HG03439 (cell line): ENCODE results near the gene CDC42EP4.
"Not testable (repeated sequence)": the region's sequence is repeated elsewhere in the genome, so short reads cannot be mapped to it uniquely, and the experiment has no call there.

Experiments
- ATAC-seq: cut with Tn5 transposase; IDR thresholded peaks from one replicate; pipeline ENCODE4 v1.9.1; 2021; ENCODE audit warnings: mild to moderate bottlenecking, moderate library complexity; ENCODE audit not compliant: unreplicated experiment

The CDC42EP4 gene

DNA sequence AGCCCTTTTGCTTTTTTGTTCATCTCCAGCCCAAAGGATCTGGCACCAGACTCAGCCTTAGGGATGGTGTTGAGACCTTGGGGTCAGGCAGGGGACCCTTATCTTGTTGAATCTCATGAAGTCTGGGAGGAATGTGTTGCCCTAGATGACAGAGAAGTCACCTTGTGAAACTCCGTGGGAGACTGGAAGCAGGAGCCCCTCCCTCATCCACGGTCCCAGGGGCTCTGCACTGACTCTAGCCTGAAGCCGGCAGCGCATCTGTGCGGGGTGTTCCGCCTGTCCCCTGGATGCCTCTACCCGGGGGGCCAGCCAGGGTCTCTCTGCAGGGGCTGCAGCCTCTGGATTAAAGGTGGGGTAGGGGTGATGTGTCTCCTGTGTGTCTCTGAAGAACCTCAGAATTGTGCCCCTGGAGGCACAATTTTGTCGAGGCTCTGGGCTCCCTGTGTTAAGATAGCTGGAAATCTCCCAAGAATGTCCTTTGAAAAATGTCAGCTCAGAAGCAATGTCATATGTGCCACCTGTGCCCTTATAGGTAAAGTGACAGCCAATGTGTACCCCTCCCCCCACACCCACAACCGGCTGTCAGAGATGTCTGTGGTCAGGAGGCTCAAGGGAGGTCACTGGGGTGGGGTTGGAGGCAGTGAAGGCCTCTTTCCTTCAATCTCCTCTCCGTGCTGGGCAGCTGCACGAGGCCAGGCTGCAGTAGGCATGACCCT, 32.1 kb upstream of the CDC42EP4 start:
- ATAC-seq, result no peak

DNA sequence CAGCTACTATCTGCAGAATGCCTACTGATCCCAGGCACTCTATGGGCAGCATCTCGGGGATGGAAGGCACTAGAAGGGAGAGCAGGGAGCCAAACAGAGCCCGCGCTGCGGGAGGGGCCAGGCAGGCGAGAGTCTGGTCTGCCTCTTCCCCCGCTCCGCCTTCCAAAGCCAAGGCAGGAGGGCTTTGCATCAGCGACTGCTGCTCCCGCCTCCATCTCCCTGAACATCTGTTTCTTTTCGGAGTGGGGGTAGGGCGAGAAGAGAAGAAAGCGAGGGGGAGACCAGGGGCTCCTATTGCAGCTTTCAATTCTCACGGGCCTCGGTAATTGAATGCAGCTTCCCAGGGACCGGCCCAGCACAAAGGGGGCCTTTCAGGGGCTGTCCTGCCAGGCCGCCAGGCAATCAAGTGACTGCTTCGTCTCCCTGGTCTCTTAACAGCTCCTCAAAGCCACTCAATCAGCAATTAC, 31.4 kb upstream of the CDC42EP4 start:
- no peak for ATAC-seq

DNA sequence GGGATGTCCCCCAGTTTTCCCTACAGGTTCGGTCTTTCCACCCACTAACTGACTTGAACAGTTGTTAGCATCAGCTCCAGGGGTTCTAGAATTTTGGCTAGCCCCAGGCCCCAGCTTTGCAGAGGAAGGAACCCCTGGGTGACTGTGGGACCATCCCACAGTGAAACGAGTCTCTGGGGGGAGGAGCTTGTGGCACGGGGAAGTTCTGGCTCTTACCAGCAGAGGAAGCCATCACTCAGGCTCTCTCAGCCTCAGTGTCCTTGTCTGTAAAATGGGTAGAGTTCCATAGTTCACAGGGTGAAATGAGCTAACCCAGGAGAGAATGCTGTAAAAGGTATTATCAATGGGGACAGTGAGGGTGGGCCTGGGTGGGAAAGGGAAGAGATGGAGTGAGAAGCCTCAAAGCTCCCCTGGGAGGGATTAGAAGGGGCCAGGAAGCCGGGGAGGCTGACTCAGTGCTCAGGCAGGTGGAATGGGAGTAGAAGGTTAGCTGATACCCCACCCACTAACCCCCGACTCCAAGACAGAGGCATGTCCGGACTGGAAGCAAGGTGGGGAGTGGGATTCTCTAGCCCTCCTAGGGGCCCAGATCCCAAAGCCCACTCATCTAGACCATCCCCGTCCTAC, 30.9 kb upstream of the CDC42EP4 start:
- ATAC-seq, result no peak

DNA sequence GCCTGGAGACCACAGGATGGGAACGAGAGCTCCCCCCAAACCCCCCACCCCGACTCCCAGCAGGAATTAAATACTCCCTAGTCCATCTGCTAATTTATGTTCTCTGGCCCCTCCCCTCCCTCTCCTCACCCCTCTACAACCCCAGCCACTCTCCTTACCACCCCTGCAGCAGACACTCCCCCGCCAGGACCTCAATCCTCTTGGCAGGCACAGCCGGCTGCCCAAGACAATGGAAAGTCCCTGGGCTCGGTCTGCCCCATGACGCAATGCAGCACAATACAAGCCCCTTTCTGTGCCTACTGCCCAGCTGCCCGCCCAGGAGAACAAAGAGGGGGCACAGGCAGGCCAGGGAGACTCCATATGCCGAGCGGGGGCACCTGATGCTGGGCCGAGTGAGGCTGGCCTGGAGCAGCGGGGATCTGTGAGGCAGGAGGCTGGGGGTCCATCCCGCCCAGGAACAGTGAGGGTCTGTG, 30.3 kb upstream of the CDC42EP4 start:
- ATAC-seq, result no peak

DNA sequence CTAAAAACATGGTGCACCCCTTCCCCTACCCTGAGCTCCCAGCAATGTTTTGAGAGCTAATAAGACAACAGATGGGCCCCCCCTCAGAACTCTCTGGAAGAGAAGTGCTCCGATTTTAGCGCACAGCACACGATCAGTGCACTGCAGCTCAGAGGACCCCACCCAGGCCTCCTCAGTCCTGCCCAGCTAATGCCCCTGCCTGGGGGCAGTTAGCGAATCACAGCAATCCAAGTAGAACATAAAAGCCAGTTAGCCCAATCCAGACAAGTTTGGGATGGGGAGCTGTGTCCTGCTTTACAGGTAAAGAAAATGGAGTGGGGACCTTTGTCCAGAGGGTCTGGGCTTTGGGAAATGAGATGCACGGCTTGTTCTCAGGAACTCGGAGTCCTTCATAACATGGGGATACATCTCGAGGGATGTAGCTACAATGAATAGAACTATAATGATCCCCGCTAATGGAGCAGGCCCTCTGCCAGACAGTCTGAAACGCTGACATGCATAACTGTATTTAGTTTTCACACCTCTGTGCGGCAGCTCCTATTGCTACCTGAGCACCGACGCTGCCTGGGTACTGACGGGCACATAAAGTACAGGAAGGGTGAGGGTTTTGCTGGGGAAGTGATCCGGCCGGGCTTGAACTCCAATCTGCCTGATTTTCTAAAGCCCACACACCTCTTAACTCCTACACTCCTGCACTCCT, 29.7 kb upstream of the CDC42EP4 start:
- ATAC-seq, result no peak

DNA sequence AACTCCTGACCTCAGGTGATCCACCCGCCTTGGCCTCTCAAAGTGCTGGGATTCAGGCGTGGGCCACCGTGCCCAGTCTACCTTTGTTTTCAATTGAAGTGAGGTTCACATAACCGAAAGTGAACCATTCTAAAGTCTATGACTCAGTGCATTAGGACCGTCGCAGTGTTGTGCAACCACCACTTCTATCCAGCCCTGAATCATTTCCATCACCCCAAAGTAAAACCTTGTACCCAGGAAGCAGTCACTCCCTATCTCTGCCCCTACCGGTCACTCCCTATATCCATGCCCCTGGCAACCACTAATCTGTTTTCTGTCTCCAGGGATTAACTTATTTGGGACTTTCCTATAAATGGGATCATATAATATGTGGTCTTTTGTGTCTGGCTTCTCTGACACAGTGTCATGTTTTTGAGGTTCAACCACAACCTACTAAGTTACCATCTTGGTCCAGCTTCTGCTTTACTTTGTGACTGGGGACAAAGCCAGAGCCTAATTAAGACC, 28.3 kb upstream of the CDC42EP4 start:
- ATAC-seq, result no peak

DNA sequence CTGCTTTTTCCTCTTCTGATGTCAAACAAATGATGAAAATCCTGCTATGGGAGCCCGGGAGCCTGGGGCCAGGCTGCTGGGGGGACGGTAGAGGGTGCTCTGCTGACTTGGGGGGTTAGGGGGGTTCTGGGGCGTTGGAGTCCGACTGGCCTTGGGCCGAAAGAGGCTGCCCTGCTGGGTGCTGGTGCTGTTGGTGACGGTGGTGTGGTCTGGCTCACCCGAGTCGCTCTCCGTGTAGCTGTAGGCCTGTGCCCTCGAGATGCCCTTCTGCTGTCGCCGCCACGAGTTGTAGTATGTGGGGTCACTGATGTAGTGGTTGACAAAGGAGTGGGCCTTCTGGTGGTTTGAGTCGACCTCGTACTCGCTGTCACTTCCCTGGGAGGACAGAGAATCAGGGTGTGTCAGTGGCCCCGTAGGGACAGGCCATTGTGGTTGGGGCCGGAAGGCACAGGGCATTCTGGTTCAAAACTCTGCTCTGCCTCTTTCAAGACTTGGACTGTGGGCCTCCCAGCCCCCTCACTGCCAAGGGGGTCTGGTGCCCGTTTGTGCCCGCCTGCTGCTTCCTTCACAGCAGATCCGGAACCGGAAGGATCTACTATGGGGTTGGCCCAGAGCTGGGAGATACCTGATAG, 26.9 kb upstream of the CDC42EP4 start:
- ATAC-seq, result no peak

DNA sequence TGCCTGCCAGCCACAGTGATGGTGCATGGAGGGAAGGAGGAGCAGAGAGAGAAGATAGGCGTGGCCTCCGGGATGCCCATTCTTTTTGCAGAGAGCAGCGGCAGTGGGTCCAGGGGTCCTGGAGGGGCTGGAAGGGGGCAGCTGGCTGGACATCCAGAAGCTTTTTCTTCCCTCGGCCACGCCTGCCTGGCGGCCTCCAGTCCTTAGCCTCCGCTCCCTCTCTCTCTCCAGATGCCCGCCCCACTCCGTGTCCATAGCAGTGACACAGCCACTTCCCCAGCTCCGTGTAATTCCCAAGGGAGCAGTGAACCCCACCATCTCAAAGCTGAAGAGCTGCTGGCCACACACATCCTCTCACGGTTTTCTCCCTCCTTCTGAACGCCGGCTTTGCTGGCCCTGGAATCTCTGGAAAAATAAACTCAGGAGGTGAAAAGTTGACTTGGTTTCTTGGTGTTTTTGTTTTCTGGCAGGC, 26.3 kb upstream of the CDC42EP4 start:
- ATAC-seq, result no peak

DNA sequence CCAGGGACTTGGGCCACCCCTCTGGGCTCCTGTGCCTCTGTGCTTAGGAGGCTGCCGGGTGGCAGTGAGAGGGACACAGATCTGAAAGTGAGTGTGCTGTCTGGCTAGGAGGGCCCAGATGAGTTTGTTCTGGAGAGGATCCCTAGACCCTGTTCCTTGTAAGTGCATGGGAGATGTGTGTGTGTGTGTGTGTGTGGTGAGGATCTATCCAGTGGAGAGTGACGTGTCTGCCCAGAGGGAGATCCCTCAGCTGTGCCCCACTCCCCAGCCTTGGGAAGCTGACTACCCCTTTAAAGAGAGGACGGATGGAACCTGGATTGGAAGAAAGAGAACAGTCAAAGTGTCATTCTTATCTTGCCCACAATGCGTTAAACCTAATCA, 25.5 kb upstream of the CDC42EP4 start:
- no peak for ATAC-seq

DNA sequence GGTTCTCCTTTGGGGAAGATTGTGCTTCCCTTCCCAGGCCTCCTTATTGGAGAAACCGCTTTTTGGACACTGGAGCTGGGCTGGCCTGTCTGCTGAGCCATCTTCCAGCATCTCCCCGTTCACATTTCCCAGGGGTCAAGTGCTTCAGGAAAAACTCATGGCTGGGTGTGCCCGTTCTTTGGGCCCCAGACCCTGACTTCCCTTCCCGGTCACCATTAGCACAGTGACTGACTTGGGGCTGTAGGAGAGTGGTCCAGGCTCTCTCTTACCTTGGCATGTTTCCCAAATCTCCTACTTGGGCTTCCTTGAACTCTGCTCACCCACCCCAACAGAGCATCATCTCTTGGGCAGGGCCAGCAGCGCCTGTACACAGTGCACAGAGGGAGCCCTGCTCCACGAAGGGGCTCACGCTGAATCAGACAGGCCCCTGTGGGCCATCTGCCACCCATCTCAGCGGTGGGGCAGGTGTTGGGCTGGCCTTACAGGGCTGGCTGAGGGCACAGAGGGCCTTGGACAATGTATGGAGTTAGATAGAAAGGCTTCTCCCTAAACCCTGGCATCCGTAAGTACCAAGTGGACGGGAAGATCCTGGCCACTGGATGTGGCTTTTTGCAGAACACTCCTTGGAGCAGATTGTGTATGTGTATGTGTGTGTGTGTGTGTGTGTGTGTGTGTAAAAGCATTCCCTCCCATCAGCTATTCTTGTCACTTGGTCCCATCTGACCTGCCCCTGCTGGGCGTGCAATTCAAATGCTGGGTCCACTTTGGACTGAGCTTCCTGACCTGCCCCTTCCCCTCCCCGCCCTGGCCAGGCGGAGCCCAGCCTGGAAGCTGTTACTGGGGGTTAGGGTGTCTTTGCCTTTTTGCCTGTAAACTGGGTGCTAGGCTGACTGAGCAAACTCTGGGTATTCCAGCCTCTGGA, 24.9 kb upstream of the CDC42EP4 start:
- no peak for ATAC-seq

DNA sequence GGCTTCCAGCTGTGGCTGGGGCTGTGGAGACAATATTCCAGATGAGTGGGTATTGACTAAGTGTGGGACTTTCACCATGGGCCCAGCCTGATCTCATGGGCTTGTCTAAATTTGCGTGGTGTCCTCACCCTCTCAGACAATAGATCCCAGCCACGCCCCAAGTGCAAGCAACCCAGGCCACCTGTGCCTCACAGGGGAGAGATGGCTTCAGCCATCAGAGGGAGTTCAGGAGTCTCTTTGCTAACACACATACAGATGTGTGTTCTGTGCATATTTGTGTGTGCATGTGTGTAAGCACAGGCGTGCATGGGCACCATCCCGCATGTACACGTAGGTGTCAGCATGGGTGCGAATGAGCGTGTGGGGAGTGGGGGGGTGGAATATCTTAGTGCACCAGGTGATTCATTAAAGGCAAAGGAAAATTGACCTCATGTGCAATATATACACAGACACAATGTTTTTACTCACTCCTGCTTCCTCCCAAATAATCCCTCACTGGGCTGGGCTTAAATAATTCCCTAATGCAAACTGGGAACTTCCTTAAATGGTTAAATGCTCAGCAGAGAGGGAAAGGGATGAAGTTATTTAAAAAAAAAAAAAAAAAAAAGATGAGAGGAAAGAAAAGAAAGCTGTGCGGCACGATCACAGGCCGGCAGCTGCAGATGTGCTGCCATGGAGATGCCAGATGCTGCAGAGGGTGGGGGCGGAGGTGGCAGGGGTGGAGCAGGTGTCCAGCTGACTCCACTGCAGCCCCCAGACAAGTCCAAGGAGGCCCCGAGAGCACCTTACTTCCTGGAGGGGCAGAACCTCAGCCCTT, 24.0 kb upstream of the CDC42EP4 start:
- no peak for ATAC-seq

DNA sequence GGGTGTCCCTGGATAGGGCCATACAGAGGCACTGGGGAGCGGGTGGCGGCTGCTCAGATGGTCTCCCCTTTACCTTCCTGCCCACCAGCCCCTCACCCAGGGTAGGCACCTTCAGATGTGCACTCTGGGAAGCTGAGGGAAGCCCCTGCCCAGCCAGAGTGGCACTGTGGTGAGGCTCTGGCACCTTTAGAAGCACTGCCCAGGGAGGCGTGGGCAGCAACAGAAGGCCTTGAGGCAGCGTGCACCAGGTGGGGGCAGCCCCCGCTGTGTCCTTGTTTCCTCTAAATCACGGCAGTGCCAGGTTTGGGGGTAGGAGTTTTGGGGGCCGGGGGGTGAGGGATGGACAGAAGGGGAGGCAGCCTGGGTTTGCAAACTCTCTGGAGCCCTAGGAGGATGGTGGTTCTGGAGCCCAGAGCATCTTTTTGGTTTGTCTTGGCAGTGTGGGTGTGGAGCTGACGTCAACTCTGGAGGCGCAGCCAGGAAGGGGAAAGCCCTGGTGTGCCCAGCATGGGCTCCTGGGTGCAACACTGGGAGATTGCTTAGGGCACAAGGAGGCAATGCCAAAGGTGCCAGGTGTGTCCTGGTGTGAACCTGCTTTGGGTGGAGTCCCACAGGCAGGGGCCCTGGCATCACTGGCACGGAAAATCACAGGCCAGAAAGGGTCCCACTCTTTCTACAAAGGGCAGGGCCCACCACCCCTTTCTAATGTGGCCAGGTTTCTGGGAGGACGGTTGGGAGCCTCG, 23.1 kb upstream of the CDC42EP4 start:
- ATAC-seq, result no peak

DNA sequence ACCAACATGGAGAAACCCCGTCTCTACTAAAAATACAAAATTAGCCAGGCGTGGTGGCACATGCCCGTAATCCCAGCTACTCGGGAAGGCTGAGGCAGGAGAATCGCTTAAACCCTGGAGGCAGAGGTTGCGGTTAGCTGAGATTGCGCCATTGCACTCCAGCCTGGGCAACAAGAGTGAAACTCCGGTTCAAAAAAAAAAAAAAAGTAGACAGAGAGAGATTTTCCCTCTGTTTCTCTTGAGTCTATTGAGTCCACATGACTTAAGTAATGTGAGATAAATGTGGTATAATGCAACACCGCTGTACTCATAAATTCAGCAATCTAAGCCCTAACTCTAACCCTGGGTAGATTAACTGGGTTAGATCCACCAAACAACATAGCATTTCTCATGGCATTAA, 21.6 kb upstream of the CDC42EP4 start:
- not testable (repeated sequence) for ATAC-seq

DNA sequence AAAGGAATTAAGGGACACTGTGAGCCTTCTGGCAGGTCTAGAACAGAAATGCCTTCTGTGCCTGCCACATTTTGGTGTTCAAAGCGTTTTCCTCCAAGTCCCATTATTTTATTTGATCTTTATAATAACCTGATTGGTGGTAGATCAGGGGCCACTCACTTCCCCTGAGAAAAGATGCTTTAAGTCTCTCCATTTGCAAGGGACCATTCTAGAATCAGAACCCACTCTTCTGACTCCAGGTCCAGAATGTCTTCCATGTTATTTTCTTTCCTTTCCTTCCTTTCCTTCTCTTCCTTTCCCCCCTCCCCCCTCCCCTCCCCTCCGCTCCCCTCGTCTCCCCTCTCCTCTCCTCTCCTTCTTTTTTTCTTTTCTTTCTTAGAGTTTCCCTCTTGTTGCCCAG, 19.3 kb upstream of the CDC42EP4 start:
- ATAC-seq, result no peak

DNA sequence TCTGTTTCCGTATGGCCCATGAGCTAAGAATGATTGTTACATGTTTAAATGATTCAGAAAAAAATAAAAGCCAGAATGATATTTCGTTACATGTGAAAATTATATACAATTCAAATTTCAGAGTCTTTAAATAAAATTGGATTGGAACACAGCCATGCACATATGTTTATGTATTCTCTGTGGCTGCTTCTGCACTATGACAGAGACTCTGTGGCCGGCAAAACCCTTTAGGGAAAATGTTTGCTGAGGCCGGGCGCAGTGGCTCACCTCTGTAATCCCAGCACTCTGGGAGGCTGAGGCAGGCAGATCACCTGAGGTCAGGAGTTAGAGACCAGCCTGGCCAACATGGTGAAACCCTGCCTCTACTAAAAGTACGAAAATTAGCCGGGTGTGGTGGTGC, 15.9 kb upstream of the CDC42EP4 start:
- ATAC-seq, result no peak

DNA sequence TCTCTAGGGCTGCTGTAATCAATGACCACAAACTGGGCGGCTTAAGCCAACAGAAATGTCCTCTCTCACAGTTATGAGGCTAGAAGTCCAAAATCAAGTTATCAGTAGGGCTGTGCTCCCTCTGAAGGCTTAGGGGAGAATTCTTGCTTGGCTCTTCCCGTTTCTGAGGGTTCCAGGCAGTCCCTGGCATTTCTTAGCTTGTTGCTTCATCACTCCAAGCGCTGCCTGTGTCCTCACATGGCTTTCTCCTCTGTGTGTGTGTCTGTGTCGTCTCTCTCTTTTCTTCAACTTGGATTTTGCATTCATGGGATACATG, 13.7 kb upstream of the CDC42EP4 start:
- no peak for ATAC-seq

DNA sequence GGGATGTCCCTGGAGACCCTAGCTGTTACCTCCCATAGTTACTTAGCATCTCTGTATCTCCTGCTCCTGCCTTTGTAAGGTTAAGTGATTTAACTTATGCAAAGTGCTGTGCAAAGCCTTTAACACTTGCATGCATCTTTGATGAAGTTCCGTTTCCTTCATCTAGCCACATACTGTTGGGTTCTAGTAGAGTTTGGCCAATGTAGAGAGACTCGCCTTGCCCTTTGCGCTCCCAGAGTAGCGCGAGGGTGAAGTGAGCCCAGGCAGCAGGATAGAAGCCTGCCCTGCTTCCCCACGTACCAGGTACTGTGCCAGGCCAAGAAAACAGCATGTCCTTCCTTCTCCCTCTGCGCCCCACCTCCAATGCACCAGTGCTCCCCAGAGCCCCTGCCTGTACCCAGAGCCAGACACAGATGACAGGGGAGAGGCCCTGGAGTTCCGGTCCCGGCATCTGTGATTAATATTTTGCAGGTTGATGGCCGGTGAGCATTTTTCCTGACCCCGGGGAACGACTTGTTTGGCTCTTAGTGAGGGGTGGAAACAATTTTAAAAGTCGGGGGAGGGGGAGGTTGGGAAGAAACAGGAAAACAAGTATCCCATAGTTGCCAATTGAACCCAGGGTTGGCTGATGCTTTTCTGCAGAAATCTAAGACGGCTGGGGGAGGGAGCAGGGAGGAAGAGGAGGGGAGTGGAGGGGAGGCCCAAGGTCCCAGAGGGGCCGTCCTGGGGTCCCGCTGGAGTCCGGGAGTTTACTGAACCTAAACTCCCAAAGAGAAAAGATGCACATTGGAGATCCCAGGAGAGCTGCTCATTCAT, 13.1 kb upstream of the CDC42EP4 start:
- ATAC-seq, result no peak

DNA sequence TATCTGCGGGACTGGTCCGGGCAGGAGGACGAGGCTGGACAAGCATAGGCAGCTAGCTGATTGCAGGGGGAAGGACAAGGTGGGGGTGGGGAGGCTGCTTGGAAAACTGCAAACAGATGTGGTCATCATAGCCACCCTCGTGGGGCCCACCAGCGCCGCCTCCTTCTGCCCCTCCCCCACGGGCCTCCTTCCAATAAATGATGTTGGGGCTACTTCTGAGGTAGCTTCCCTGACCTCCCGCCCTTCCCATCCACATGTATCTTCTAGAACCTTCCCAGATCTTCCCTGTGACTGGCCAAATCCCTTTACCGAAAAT, 12.3 kb upstream of the CDC42EP4 start:
- no peak for ATAC-seq
